Transverse colon (tissue), 4 donors: ENCODE data around the gene WASL. TPM values are rescaled to one million over a fixed set of nuclear protein-coding genes. Genes with fewer than 3 reads are reported as not detected.
"Not testable (repeated sequence)": the region's sequence is repeated elsewhere in the genome, so short reads cannot be mapped to it uniquely, and the experiment has no call there.

Experiments used
- DNase-seq: peaks from one replicate; pipeline ENCODE4 v3.0.0-alpha.2; 2019
- H3K27ac ChIP-seq, 4 donors: fragments of 200-600 bp; sonication (generic); 2 replicates each; pipeline ENCODE4 v1.5.1; 2016 to 2018; ENCODE audit warnings: inconsistent platforms in 4 of 4
- H3K27me3 ChIP-seq: fragments of 200-600 bp; sonication (generic); 2 replicates; pipeline ENCODE4 v1.5.1; 2017; ENCODE audit warnings: inconsistent platforms
- H3K36me3 ChIP-seq, 4 donors: fragments of 200-600 bp; sonication (generic); 2 replicates each; pipeline ENCODE4 v1.5.1; 2017 to 2019; ENCODE audit warnings: inconsistent platforms in 4 of 4
- H3K4me1 ChIP-seq, 4 donors: fragments of 200-600 bp; sonication (generic); 2 replicates each; pipeline ENCODE4 v1.5.1; 2017 to 2020; ENCODE audit warnings: inconsistent platforms in 4 of 4
- H3K4me3 ChIP-seq, 4 donors: fragments of 200-600 bp; sonication (generic); 1 replicate in 1 of 4; 2 replicates in 3 of 4; pipeline versions ENCODE4 v1.5.1 to v1.6.1; 2017 to 2019; ENCODE audit warnings: inconsistent platforms in 4 of 4
- H3K9me3 ChIP-seq, 2 donors: fragments of 200-600 bp; sonication (generic); 2 replicates each; pipeline ENCODE4 v1.5.1; 2017 to 2019; ENCODE audit warnings: inconsistent platforms in 2 of 2
- EP300 ChIP-seq: sonication (generic); formaldehyde crosslinking; IDR thresholded peaks from one replicate; pipeline ENCODE4 v1.6.1; 2017; ENCODE audit warnings: antibody characterized with exemption, low read depth
- POLR2A ChIP-seq: fragments of 450-650 bp; IDR thresholded peaks from one replicate; pipeline ENCODE4 v1.6.1; 2016; ENCODE audit warnings: antibody characterized with exemption, mild to moderate bottlenecking, moderate library complexity
- POLR2AphosphoS5 ChIP-seq, 3 donors: sonication (generic); formaldehyde crosslinking; IDR thresholded peaks; one replicate each; pipeline ENCODE4 v1.6.1; 2016; ENCODE audit warnings: antibody characterized with exemption in 3 of 3
- WGBS, 2 donors: methylation state at CpG; one replicate each; pipeline ENCODE4 v1.1.5; 2018; ENCODE audit warnings: low coverage in 1 of 2; 5-methylcytosine and 5-hydroxymethylcytosine counted together
- in situ Hi-C, 4 donors: fragments of 200-750 bp; cut with MboI; loops; one replicate each; pipeline versions ENCODE4 v1.15.0 to v1.15.1; 2017; ENCODE audit warnings: low sequenced_read_pairs in 3 of 4, low pct_ligation_motif_present in 1 of 4, low pct_unique_long_range_greater_than_20kb in 1 of 4
- intact Hi-C: fragments of 100-400 bp; cut with DNase I; formaldehyde crosslinking; loops from one replicate; pipeline ENCODE4 v1.15.1; 2023; ENCODE audit warnings: low total_unique reads
- total RNA-seq, 4 donors: library from RNA; depleted of rRNA; stranded (reverse); fragments of >200 nt; gene quantifications; one replicate each; pipeline ENCODE4 v1.1.0, GENCODE V29; 2016
- TF ChIP-seq, protein P1 (sequence below), 5 experiments: fragments of 200-600 bp in 3 of 5; fragments of 450-650 bp in 2 of 5; sonication (generic) in 3 of 5; IDR thresholded peaks; 1 replicate in 2 of 5; 2 replicates in 3 of 5; pipeline ENCODE4 v1.5.1; 2016 to 2017; ENCODE audit warnings: antibody characterized with exemption in 5 of 5, inconsistent platforms in 3 of 5, mild to moderate bottlenecking in 2 of 5, moderate library complexity in 1 of 5

Gene WASL
- total RNA-seq, 4 donors from 2014 or later = 30.1 to 97.8 (median 65.7) TPM

DNA sequence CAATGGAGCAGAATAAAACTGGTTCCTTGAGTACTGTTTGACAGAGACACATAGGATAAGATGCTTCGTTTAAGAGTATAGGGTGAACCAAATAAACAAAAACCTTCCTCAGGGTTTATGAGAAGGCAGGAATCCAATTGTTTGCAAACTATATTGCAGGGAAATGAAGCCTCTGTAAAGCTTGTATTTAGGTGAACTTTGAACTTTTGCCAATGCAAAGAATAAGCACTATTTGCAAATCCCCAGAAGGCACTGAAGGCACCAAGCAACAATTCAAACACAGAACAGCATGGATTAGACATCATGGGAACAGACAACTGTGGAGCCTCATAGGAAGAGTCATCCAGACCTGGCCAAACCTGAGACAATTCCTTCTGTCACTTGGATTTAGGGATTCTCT lies 47.1 kb upstream of the WASL start:
- in situ Hi-C loops = loop anchor here in 1 of 4 donors (25.0 kb wide), 1 partner anchor 109 kb away; no protein-coding TSS in a partner anchor
- intact Hi-C loops = no loop called here
- DNase-seq = no peak

GRCh38 chr7:123795116-123795515 lies 46.3 kb upstream of the WASL start:
- H3K27me3 ChIP-seq, DNase-seq, H3K36me3 ChIP-seq, H3K9me3 ChIP-seq, intact Hi-C loops, H3K4me3 ChIP-seq: not testable (repeated sequence)
- 56 to 83% methylated on average over 1 of the region's 1 CpG for WGBS, 2 donors
- Histone ChIP-seq H3K4me1 (peaks cover 6 to 45% (median 18%) of the 10 kb centered on the region in 4 donors), H3K27ac (peak overlapping the region; percentile 52 to 63 (median 58))
- in situ Hi-C loops = loop anchor here in 1 of 4 donors (25.0 kb wide), 1 partner anchor 108 kb away; no protein-coding TSS in a partner anchor

More for the DNA sequence above, 47.1 kb upstream of the WASL start:
- H3K36me3 ChIP-seq = no peaks in the 10 kb centered on the region
- H3K4me1 ChIP-seq = peaks cover 6 to 45% (median 18%) of the 10 kb centered on the region in 4 donors
- no peaks in the 10 kb centered on the region for H3K9me3 ChIP-seq
- H3K27me3 ChIP-seq = no peaks in the 10 kb centered on the region
- H3K27ac ChIP-seq = peak overlapping the region; percentile 52 to 77 (median 62)
- TF ChIP-seq POLR2A (no peak), POLR2AphosphoS5 (IDR thresholded peaks at IDR 0.05) (no peak), EP300 (no peak)
- TF ChIP-seq, protein P1, sequence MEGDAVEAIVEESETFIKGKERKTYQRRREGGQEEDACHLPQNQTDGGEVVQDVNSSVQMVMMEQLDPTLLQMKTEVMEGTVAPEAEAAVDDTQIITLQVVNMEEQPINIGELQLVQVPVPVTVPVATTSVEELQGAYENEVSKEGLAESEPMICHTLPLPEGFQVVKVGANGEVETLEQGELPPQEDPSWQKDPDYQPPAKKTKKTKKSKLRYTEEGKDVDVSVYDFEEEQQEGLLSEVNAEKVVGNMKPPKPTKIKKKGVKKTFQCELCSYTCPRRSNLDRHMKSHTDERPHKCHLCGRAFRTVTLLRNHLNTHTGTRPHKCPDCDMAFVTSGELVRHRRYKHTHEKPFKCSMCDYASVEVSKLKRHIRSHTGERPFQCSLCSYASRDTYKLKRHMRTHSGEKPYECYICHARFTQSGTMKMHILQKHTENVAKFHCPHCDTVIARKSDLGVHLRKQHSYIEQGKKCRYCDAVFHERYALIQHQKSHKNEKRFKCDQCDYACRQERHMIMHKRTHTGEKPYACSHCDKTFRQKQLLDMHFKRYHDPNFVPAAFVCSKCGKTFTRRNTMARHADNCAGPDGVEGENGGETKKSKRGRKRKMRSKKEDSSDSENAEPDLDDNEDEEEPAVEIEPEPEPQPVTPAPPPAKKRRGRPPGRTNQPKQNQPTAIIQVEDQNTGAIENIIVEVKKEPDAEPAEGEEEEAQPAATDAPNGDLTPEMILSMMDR (IDR thresholded peaks at IDR 0.05) = no peak
- WGBS, 2 donors = 38 to 45% methylated on average over 1 of the region's 1 CpG
- no peak overlapping the region for H3K4me3 ChIP-seq

- H3K27ac ChIP-seq = no peak overlapping the region
- peaks cover 4 to 36% (median 19%) of the 10 kb centered on the region in 4 donors for H3K4me1 ChIP-seq
- no peak for DNase-seq
- TF ChIP-seq, protein P1 (IDR thresholded peaks at IDR 0.05) = no peak
- TF ChIP-seq EP300 = no peak
- no peak for TF ChIP-seq POLR2A
- no peak for TF ChIP-seq POLR2AphosphoS5 (IDR thresholded peaks at IDR 0.05)
- H3K36me3 ChIP-seq = no peaks in the 10 kb centered on the region
- H3K4me3 ChIP-seq = no peak overlapping the region
- H3K27me3 ChIP-seq = no peaks in the 10 kb centered on the region
- intact Hi-C loops = no loop called here
- WGBS, 2 donors = 61% methylated on average over 1 of the region's 1 CpG; no CpG with 5 or more reads in 1 of the 2 donors
- no peaks in the 10 kb centered on the region for H3K9me3 ChIP-seq
- in situ Hi-C loops = loop anchor here in 1 of 4 donors (25.0 kb wide), 1 partner anchor 105 kb away; no protein-coding TSS in a partner anchor
These were observed 43.7 kb upstream of the WASL start for GRCh38 chr7:123792547-123792946.

DNA sequence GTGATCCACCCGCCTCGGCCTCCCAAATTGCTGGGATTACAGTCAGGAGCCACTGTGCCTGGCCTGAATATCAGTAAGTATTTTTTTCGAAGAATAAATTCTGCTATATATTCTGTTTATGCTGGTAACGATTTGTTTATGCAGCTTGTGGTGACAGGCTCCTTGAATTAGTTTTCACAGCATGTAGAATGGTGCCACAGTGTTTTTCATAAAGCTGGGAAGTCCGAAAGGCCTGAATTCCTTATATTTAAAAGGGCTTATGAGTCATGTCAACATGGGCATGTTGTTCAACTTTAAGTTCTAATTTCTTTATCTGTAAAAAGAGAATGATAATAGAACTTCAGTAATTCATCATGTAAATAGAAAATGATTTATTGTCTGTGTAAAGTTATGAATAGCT lies 42.2 kb upstream of the WASL start:
- Histone ChIP-seq H3K4me3 (no peak overlapping the region), H3K27me3 (no peaks in the 10 kb centered on the region), H3K9me3 (no peaks in the 10 kb centered on the region), H3K4me1 (peaks cover 0 to 26% (median 10%) of the 10 kb centered on the region in 4 donors), H3K36me3 (no peaks in the 10 kb centered on the region), H3K27ac (no peak overlapping the region)
- WGBS, 2 donors = 78 to 82% methylated on average over 3 to 5 of the region's 5 CpGs
- in situ Hi-C loops = loop anchor here in 1 of 4 donors (25.0 kb wide), 1 partner anchor 104 kb away; no protein-coding TSS in a partner anchor
- TF ChIP-seq, protein P1 (IDR thresholded peaks at IDR 0.05) = no peak
- TF ChIP-seq POLR2A (no peak), POLR2AphosphoS5 (IDR thresholded peaks at IDR 0.05) (no peak), EP300 (no peak)
- no peak for DNase-seq
- intact Hi-C loops = no loop called here

GRCh38 chr7:123789817-123790216 lies 41.0 kb upstream of the WASL start:
- 73 to 81% methylated on average over 3 of the region's 3 CpGs for WGBS, 2 donors
- no peak for DNase-seq
- H3K36me3 ChIP-seq = no peaks in the 10 kb centered on the region
- no peaks in the 10 kb centered on the region for H3K9me3 ChIP-seq
- in situ Hi-C loops = loop anchor here in 1 of 4 donors (25.0 kb wide), 1 partner anchor 103 kb away; no protein-coding TSS in a partner anchor
- intact Hi-C loops = no loop called here
- TF ChIP-seq POLR2AphosphoS5 (IDR thresholded peaks at IDR 0.05) (no peak), POLR2A (no peak), EP300 (no peak)
- TF ChIP-seq, protein P1 (IDR thresholded peaks at IDR 0.05) = no peak
- no peak overlapping the region for H3K4me3 ChIP-seq
- H3K27me3 ChIP-seq = no peaks in the 10 kb centered on the region
- H3K27ac ChIP-seq = no peak overlapping the region
- H3K4me1 ChIP-seq = peaks cover 0 to 17% (median 7%) of the 10 kb centered on the region in 4 donors
